GM21423 (cell line): ENCODE results near the gene CLEC4M.
"Not testable (repeated sequence)": the region's sequence is repeated elsewhere in the genome, so short reads cannot be mapped to it uniquely, and the experiment has no call there.

Experiments used
- ATAC-seq: cut with Tn5 transposase; IDR thresholded peaks from one replicate; pipeline ENCODE4 v1.9.1; 2021; ENCODE audit warnings: mild to moderate bottlenecking, moderate library complexity; ENCODE audit not compliant: unreplicated experiment

The CLEC4M gene

DNA sequence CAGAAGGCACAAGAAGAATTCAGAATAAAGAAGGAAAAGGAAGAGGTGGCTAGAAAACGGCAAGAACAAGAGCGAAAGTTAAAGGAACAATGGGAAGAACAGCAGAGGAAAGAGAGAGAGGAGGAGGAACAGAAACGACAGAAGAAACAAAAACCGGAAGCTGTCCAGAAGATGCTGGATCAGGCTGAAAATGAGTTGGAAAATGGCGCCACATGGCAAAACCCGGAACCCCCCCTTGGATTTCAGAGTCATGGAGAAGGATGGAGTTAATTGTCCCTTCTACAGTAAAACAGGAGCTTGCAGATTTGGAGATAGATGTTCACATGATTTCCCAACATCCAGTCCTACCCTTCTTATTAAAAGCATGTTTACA is 22.4 kb upstream of the CLEC4M start:
- no peak for ATAC-seq

DNA sequence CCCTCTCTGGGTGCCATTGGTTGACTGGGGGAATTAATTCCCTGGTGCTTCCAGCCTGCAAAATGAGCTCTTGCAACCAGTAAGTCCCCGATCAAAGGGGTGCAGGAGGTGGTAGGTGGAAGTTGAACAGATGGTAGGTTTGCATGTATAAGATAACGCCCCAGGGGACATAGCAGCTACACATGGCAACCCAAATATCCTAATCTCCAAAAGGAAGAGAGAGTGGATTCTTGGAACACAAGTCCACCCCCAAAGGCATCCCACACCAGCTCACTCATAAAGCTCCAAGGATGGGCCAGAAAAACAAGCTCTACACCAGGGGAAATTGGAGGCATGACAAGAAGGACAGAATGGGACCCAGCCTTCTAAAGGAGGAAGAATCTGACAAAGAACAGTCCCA is 20.5 kb upstream of the CLEC4M start:
- ATAC-seq: no peak

DNA sequence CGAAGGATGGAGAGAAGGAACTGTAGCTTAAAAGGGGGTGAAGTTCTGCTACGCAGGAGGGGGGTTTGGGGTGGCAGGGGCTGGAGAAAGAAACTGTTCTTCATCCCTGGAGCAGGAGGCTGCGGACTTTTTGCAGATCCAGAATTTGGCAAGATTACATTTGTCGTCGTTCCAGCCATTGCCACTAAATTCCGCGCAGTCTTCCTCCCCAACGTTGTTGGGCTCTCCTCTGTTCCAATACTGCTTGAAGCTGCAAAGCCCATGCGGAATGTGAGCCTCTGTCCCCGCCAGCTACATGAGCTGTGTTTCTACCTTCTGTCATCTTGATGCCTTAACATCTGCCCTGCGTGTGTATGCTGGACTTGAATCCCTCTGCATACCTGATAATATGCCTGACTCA is 20.1 kb upstream of the CLEC4M start:
- no peak for ATAC-seq

DNA sequence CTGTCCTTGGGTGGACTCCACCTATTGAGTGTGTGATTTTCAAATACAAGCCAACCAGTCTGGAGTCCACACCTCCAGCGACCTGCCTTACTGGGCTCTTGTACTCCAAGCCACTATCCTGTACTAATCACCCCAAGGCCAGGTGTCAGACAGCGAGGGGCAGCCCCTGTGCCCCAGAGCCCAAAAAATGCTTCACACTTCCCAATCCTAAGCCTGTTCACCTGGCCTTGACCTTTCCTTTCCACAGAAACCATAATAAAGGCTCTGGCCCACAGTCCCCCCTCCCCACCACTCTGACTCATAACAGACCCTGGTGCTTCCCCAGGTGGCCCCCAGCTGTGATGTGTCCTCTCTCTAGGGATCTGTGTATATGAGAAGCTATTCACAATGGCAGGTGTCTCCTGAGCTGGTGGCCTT is 19.6 kb upstream of the CLEC4M start:
- peak; percentile 69 for ATAC-seq

DNA sequence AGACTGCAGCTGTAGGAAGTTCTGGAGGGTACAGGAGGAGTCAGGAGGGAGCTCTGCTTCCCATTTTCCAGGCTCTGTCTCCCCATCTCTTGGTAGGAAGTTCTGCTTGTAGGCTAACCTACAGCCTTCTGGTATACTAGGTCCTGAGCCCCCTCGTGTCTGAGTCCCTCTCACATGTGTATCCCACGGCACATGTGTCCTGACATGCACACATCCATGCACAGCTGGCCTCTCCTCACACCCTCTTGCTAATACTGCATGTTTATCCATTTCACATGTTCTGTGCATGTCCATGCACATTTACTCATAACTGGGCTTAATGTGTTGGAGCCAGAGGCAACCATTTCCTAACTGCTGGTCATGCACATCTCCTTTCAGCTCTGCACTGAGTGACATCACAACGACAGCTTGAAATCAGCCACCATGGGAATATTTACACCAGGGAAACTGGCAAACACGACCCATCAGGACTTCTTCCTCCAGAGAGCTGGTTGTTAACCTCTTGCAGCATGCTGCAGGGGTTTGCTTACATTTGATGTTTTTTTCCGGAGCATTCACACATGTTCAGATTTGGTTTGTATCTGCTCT is 18.8 kb upstream of the CLEC4M start:
- ATAC-seq: no peak

DNA sequence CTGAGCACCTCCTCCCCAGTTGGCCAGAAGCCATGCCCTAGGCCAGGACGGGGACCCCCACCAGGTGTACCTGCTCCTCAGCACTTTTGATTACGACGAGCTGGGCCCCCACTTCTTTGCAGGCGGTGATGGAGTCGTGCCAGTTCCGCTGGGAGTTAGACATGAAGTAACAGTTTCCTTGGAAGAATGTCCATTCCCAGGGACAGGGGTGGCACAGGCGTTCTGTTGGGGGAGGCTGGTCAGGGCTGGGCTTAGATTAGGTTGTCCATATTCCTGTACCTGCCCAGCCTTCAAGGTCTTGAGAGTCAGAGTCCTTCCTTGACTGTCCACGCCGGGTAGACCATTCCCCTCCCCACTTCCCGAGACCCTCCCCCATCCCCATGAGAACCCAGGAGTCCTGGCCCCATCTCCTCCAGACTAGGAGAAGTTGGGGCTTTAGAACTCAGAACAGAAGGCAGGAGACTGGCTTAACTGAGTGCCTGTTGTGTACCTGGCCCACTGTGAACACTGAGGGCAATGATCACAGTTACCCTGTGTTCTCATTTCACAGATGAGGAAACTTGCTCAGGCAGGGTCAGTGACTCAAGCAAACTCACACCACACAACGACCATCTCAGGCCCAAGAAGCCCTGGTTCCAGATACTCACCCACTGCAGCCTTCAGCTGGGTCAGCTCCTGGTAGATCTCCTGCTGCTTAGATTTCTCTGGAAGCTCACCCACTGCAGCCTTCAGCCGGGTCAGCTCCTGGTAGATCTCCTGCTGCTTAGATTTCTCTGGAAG is 18.0 kb upstream of the CLEC4M start:
- no peak for ATAC-seq

DNA sequence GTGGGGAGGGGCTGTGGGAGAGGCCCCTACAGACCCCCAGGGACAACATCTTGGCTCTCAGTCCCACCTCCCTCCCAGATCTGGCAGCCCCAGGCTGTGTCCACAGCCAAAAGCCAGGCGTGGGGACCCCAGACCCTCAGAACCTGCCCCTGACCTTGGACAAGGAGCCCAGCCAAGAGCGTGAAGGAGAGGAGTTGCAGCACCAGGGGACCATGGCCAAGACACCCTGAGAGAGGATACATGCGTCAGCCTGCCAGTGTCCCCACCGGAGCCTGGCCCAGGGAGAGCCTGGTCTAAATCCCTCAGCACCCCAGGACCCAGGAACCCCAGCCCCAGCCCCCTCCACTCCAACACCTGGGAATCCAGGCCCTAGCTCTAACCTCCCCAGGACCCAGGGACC is 16.7 kb upstream of the CLEC4M start:
- not testable (repeated sequence) for ATAC-seq

DNA sequence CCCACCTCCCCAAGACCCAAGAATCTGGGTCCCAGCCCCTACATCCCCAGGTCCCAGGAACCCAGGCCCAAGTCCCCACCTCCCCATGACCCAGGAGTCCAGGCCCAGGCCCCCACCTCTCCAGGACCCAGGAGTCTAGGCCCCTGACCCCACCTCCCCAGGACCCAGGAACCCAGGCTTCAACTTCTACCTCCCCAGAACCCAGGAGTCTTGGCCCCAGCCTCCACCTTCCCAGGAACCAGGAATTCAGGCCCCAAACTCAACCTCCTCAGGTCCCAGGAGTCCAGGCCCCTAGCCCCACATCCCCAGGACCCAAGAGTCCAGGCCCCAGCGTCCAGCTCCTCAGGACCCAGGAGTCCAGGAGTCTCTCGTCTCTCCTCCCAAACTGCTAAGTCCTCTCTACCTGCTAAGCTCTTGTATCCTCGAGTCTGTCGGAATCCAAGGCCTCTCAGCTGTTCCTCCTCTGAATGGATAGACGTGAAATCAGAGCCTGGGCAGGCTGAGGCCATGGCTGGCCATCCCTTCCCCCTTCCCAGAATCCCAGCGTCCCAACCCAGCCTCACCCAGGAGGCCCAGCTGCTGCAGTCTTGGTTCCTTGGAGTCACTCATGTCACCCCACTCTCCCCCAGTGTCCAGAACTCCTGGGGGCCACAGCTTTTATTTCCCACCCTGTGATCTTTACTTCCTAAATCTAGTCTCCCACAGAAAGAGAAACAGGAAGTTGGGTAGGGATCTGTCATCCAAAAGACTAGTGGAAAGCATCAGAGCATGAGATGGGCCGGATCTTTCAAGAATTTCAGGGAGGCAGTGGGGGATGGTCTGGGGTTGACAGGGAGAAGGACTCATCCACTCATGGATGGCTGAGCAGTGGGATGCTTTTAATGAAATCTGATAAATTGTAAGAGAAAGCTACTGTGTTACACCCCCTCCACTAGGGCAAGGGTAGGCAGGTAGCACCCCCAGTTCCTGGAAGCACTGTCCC is 15.8 kb upstream of the CLEC4M start, which contains the start of gene CD209:
CD209 (minus strand) TSS at position 632 of the 982 bp plus-strand sequence; CDS start at position 609, 23 bp downstream.
- no peak for ATAC-seq

DNA sequence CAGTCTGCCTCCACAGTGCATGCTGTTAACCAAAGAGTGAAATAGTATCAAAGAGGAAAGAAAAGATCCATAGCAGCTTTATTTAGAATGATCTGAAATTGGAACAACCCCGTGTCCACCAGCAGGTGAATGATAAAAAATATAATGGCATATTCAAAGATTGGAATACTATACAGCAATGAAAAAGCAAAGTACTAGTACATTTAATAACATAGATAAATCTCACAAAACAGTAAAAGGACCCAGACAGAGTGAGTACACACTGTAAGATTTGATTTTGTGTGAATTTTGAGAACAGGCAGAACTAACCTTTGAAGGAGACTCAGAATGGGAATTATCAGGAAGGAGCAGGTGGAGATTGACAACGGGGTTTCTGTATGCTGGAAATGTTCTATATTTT is 14.9 kb upstream of the CLEC4M start:
- no peak for ATAC-seq

DNA sequence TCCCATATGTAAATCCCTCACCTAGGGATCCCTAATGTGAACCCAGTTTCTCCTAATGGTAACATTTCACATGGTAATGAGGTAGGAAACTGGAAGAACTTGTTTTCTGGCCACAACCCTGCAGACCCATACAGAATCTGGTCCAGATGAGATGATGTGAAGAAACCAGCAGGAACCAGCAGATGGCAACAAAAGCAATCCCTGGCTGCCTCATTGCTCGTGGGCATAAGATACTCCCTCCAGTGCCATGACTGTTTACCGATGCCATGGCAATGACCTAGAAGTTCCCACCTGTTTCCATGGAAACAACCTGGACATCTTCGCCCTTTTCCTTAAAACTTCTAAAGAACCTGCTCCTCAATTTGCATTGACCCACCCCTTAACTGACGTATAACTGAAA is 14.3 kb upstream of the CLEC4M start:
- ATAC-seq: no peak

DNA sequence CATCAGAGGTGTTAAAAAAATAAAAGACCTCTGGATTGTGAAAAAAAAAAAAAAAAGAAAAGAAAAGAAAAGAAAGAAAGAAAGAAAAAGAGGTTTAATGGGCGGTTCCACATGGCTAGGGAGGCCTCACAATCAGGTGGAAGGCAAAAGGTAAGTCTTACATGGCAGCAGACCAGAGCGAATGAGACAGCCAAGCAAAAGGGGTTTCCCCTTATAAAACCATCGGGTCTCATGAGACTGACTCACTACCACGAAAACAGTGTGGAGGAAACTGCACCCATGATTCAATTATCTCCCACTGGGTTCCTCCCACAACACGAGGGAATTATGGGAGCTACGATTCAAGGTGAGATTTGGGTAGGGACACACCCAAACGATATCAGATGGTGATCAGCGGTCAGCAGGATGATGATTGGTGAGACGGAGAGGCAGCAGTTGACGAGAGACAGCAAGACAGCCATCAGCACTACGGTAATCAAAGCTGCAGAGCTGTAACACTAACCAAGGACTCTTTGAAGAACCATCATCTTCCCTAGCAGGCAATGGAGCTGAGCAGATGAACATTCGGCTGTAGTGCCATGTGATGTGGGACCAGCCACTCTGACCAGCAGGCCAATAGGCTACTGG is 11.8 kb upstream of the CLEC4M start:
- no peak for ATAC-seq

DNA sequence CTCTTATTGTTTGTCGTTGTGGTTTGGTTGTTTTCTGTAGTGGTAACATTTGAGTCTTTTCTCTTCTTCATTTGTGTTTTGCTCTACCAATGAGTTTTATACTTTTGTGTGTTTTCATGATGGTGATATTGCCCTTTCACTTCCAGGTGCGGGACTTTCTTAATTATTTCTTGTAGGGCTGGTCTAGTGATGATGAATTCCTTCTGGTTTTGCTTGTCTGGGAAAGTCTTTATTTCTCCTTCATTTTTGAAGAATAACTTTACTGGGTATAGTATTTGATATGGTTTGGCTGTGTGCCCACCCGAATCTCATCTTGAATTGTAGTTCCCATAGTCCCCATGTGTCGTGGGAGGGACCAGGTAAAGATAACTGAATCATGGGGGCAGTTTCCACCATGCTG is 6.8 kb upstream of the CLEC4M start:
- ATAC-seq: no peak

DNA sequence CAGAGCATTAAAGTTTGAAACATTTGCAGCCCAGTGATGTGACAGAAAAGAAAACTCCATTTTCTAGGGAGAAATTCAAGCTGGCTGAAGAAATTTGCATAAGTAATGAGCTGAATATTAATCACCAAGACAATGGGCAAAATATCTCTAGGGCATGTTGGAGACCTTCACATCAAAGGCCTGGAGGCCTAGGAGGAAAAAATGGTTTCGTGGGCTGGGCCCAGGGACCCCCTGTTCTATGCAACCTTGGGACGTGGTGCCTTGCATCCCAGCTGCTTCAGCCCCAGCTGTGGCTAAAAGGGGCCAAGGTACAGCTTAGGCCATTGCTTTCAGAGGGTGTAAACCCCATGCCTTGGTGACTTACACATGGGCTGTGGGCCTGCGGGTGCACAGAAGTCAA is 5.7 kb upstream of the CLEC4M start:
- no peak for ATAC-seq

DNA sequence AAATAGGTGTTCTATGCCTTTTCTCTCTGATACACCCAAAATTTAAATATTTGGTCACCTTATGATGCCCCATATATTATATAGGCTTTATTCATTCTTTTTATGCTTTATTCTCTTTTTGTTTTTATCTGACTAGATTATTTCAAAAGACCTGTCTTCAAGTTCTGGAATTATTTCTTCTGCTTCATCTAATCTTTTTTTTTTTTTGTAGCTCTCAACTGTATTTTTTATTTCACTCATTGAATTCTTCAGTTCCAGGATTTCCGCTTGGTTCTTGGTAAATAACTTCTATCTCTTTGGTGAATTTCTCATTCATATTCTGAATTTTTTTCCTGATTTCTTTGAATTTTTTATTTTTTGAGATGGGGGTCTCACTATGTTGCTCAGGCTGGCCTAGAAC is 3.9 kb upstream of the CLEC4M start:
- ATAC-seq: no peak

DNA sequence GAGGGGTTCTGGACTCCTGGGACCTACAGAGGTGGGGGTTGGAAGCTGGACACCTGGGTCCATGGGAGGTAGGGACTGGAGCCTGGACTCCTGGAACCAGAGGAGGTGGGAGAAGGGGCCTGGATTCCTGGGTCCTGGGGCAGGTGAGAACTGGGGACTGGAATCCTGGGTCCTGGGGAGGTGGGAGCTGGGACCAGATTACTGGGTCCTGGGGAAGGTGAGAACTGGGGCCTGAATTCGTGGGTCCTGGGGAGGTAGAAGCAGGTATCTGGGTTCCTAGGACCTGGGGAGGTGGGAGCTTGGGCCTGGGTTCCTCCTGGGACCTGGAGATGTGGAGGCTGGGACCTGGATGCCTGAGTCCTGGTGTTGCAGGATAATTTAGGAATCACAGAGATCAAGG is 653 bp downstream of the CLEC4M start:
- ATAC-seq: no peak

DNA sequence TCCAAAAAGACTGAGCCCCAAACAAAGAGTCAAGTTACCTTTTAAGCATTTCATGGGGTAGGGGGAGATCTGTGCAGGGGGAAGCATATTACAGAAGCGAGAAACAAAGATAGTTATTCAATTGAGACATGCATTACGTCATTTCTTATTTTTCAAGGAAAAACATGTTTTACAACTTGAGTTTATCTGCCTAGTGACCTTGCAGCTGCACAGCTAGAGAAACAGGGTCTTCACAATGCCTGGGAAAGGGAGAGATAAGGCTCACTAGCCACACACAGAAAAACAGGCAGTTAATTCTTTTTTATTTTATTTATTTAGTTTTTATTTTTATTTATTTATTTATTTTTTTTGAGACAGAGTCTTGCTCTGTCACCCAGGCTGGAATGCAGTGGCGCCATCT is 1.1 kb downstream of the CLEC4M start:
- not testable (repeated sequence) for ATAC-seq

DNA sequence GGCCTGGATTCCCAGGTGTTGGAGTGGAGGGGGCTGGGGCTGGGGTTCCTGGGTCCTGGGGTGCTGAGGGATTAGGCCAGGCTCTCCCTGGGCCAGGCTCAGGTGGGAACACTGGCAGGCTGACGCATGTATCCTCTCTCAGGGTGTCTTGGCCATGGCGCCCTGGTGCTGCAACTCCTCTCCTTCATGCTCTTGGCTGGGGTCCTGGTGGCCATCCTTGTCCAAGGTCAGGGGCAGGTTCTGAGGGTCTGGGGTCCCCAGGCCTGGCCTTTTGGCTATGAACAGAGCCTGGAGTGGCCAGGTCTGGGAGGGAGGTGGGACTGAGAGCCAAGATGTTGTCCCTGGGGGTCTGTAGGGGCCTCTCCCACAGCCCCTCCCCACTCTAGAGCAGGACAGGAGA is 2.0 kb downstream of the CLEC4M start:
- not testable (repeated sequence) for ATAC-seq

DNA sequence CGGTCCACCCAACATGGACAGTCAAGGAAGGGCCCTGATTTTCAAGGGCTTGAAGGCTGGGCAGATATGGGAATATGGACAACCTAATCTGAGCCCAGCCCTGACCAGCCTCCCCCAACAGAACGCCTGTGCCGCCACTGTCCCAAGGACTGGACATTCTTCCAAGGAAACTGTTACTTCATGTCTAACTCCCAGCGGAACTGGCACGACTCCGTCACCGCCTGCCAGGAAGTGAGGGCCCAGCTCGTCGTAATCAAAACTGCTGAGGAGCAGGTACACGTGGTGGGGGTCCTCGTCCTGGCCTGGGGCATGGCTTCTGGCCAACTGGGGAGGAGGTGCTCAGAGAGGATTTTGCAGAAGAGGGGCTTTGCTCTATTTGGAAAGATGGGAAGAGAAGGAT is 3.5 kb downstream of the CLEC4M start:
- no peak for ATAC-seq

DNA sequence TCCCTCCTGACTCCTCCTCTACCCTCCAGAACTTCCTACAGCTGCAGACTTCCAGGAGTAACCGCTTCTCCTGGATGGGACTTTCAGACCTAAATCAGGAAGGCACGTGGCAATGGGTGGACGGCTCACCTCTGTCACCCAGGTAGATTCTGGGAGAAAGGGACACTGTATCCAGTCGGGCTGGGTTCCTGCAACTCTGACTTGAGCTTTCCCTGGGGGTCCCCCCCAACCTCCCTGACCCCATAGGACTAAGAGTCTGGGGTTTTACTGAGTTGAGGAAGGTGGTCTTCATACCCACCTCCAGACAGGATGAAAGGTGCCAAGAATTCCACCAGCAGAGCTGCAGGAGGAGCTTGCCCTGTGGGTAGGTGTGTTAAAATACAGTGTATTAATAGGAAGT is 4.4 kb downstream of the CLEC4M start:
- ATAC-seq: no peak

DNA sequence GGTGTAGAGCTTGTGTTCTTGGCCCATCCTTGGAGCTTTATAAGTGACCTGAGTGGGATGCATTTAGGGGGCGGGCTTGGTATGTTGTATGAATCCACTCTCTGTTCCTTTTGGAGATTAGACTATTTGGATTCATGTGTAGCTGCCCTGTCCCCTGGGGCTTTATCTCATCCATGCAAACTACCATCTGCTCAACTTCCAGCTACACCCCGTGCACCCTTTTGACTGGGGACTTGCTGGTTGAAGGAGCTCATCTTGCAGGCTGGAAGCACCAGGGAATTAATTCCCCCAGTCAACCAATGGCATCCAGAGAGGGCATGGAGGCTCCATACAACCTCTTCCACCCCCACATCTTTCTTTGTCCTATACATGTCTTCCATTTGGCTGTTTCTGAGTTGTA is 6.1 kb downstream of the CLEC4M start:
- ATAC-seq: no peak

DNA sequence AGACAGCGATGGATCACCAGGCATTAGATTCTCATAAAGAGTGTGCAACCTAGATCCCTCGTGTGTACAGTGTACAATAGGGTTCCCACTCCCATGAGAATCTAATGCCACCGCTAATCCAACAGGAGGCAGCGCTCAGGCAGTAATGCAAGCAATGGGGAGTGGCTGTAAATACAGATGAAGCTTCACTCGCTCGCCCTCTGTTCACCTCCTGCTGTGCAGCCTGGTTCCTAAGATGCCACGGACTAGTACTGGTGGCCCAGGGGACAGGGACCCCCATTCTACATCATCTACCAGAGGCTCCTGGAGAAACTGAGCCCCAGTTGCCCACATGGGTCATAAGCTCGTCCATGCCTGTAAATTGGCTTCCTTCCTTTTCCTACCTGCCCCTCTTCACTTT is 8.0 kb downstream of the CLEC4M start:
- no peak for ATAC-seq
